DND-41 (cell line): Measurements from ENCODE around the gene OBSL1.

ENCODE experiments used
- EZH2 ChIP-seq: IDR thresholded peaks from 3 replicates; pipeline ENCODE4 v1.6.1; 2012; ENCODE audit warnings: borderline replicate concordance, low read depth, mild to moderate bottlenecking, moderate library complexity, low read length, inconsistent platforms; ENCODE audit not compliant: severe bottlenecking
- TF ChIP-seq, protein P1 (sequence below): IDR thresholded peaks from 2 replicates; pipeline ENCODE4 v1.5.1; 2012; ENCODE audit warnings: borderline replicate concordance, low read length, moderate library complexity, mild to moderate bottlenecking; ENCODE audit not compliant: poor library complexity, severe bottlenecking; ENCODE audit errors: extremely low read depth

DNA sequence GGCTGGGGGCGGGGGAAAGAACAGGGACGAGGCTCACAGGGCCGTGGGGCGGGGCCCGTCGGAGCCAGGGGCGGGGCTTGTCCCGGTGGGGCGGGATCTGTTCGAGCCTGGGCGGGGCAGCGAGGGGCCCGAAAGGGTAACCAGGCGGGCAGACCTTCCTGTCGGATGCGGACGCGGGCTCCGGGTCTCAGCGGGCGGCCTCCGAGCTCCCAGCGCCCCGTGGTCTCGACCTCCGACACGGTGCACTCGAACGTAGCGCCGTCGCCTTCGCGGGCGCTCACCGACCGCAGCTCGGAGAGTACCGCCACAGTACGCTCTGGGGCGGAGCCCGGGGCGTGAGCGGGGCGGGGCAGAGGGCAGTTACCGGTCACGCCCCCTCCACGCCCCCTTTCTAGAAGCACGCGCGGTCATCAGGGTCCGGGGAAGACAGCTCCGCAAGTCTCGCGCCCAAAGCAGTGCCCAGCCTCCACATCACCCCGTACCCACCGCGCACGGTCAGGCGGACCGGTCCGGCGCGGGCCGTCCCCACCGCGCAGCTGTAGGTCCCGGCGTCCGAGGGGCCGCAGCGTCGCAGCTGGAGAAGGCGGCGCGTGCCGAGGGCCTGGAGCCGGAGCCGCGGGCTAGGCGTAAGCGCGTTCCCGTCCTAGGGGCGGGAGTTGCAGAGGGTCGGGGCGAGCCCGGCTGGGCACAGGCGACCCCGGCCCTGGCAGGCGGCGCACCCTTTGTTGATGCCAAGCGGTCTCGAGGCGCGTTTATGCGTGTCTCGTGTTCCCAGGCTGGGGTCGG is 18.8 kb downstream of the OBSL1 start:
- TF ChIP-seq, protein P1, sequence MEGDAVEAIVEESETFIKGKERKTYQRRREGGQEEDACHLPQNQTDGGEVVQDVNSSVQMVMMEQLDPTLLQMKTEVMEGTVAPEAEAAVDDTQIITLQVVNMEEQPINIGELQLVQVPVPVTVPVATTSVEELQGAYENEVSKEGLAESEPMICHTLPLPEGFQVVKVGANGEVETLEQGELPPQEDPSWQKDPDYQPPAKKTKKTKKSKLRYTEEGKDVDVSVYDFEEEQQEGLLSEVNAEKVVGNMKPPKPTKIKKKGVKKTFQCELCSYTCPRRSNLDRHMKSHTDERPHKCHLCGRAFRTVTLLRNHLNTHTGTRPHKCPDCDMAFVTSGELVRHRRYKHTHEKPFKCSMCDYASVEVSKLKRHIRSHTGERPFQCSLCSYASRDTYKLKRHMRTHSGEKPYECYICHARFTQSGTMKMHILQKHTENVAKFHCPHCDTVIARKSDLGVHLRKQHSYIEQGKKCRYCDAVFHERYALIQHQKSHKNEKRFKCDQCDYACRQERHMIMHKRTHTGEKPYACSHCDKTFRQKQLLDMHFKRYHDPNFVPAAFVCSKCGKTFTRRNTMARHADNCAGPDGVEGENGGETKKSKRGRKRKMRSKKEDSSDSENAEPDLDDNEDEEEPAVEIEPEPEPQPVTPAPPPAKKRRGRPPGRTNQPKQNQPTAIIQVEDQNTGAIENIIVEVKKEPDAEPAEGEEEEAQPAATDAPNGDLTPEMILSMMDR: no peak
- no peak for TF ChIP-seq EZH2
